DOHH2 (cell line): Measurements from ENCODE around the gene SPEM2.

Source experiments
- H3F3A ChIP-seq: fragments of 200-600 bp; sonication (generic), shearing (Covaris generic); 2 replicates; pipeline ENCODE4 v1.6.0; 2016; ENCODE audit warnings: antibody characterized with exemption, mild to moderate bottlenecking; ENCODE audit not compliant: control insufficient read depth, insufficient read depth
- H3K27ac ChIP-seq: fragments of 200-600 bp; sonication (generic); 2 replicates; pipeline ENCODE4 v1.5.1; 2014; ENCODE audit warnings: low read depth, mild to moderate bottlenecking, low read length, moderate library complexity
- H3K27me3 ChIP-seq: fragments of 200-600 bp; sonication (generic); 2 replicates; pipeline ENCODE4 v1.6.1; 2014; ENCODE audit warnings: mild to moderate bottlenecking, low read length, mixed read lengths; ENCODE audit not compliant: control insufficient read depth
- H3K36me3 ChIP-seq: fragments of 200-600 bp; sonication (generic); 2 replicates; pipeline ENCODE4 v1.6.1; 2014; ENCODE audit warnings: mild to moderate bottlenecking, low read length, moderate library complexity, mixed read lengths; ENCODE audit not compliant: control insufficient read depth
- H3K4me1 ChIP-seq: fragments of 200-600 bp; sonication (generic); 2 replicates; pipeline ENCODE4 v1.6.1; 2014; ENCODE audit warnings: mild to moderate bottlenecking, low read length, mixed read lengths; ENCODE audit not compliant: control insufficient read depth
- H3K4me2 ChIP-seq: fragments of 200-600 bp; sonication (generic); 2 replicates; pipeline ENCODE4 v1.6.0; 2014; ENCODE audit warnings: mild to moderate bottlenecking, low read length, moderate library complexity
- H3K4me3 ChIP-seq: fragments of 200-600 bp; sonication (generic); 2 replicates; pipeline ENCODE4 v1.5.1; 2014; ENCODE audit warnings: mild to moderate bottlenecking, low read length, mixed read lengths
- H3K79me2 ChIP-seq: fragments of 200-600 bp; sonication (generic); 2 replicates; pipeline ENCODE4 v1.6.1; 2014; ENCODE audit warnings: mild to moderate bottlenecking, low read length, mixed read lengths; ENCODE audit not compliant: control insufficient read depth
- H3K9me2 ChIP-seq: fragments of 200-600 bp; sonication (generic); replicated peaks from 2 replicates; pipeline ENCODE4 v1.6.1; 2014; ENCODE audit warnings: mild to moderate bottlenecking, low read length, mixed read lengths; ENCODE audit not compliant: control insufficient read depth
- H3K9me3 ChIP-seq: fragments of 200-600 bp; sonication (generic); 2 replicates; pipeline ENCODE4 v1.6.1; 2014; ENCODE audit warnings: antibody characterized with exemption, low read length, mixed read lengths; ENCODE audit not compliant: control insufficient read depth, insufficient read depth
- H4K20me1 ChIP-seq: fragments of 200-600 bp; sonication (generic); 2 replicates; pipeline ENCODE4 v1.6.0; 2014; ENCODE audit warnings: low read depth, mild to moderate bottlenecking, antibody characterized with exemption, low read length, moderate library complexity; ENCODE audit not compliant: control insufficient read depth, insufficient read depth
- CTCF ChIP-seq: fragments of 200-600 bp; sonication (generic); IDR thresholded peaks from one replicate; pipeline ENCODE4 v1.5.1; 2014; ENCODE audit warnings: antibody characterized with exemption, mild to moderate bottlenecking, low read depth, low read length; ENCODE audit not compliant: poor library complexity, severe bottlenecking
- EZH2phosphoT487 ChIP-seq: fragments of 200-600 bp; sonication (generic); IDR thresholded peaks from 2 replicates; pipeline ENCODE4 v1.6.1; 2017; ENCODE audit warnings: borderline replicate concordance, mild to moderate bottlenecking, antibody characterized with exemption, low read length, moderate library complexity, mixed read lengths

The SPEM2 gene

GRCh38 chr17:7428557-7428956 is 3.1 kb downstream of the SPEM2 start, which contains the start of gene SPEM3:
SPEM3 (plus strand) TSS chr17:7428857; CDS start chr17:7428903, 46 bp downstream.
- H3K9me2 ChIP-seq, result no peaks in the 10 kb centered on the region
- H4K20me1 ChIP-seq, result no peaks in the 10 kb centered on the region
- no peaks in the 10 kb centered on the region for H3F3A ChIP-seq
- H3K4me2 ChIP-seq, result no peak within 1 kb of the TSS
- H3K4me3 ChIP-seq, result no peak within 1 kb of the TSS
- H3K27me3 ChIP-seq, result no peaks in the 10 kb centered on the region
- H3K9me3 ChIP-seq, result no peaks in the 10 kb centered on the region
- no peaks in the 10 kb centered on the region for H3K79me2 ChIP-seq
- no peaks in the 10 kb centered on the region for H3K36me3 ChIP-seq
- no peak within 1 kb of the TSS for H3K27ac ChIP-seq
- TF ChIP-seq CTCF (no peak), EZH2phosphoT487 (no peak)
- no peaks in the 10 kb centered on the region for H3K4me1 ChIP-seq

GRCh38 chr17:7429722-7430121 is 4.3 kb downstream of the SPEM2 start:
- no peak overlapping the region for H3K4me3 ChIP-seq
- no peaks in the 10 kb centered on the region for H3K27me3 ChIP-seq
- H3K4me2 ChIP-seq, result no peak overlapping the region
- H3K4me1 ChIP-seq, result no peaks in the 10 kb centered on the region
- TF ChIP-seq EZH2phosphoT487 (no peak), CTCF (no peak)
- no peaks in the 10 kb centered on the region for H3K36me3 ChIP-seq
- H3F3A ChIP-seq, result no peaks in the 10 kb centered on the region
- no peaks in the 10 kb centered on the region for H3K79me2 ChIP-seq
- H3K9me3 ChIP-seq, result no peaks in the 10 kb centered on the region
- no peaks in the 10 kb centered on the region for H4K20me1 ChIP-seq
- no peak overlapping the region for H3K27ac ChIP-seq
- no peaks in the 10 kb centered on the region for H3K9me2 ChIP-seq

GRCh38 chr17:7431231-7431630 is 5.8 kb downstream of the SPEM2 start:
- Histone ChIP-seq H3K9me2 (no peaks in the 10 kb centered on the region), H3K9me3 (no peaks in the 10 kb centered on the region), H3K36me3 (no peaks in the 10 kb centered on the region), H3K4me3 (no peak overlapping the region), H3F3A (no peaks in the 10 kb centered on the region), H4K20me1 (no peaks in the 10 kb centered on the region), H3K79me2 (peaks cover 3% of the 10 kb centered on the region), H3K27me3 (no peaks in the 10 kb centered on the region), H3K27ac (no peak overlapping the region), H3K4me1 (peaks cover 5% of the 10 kb centered on the region), H3K4me2 (no peak overlapping the region)
- TF ChIP-seq EZH2phosphoT487, result no peak

- Histone ChIP-seq H3K4me1 (peaks cover 15% of the 10 kb centered on the region), H3K27ac (no peak overlapping the region), H3K36me3 (no peaks in the 10 kb centered on the region)
Measured at GRCh38 chr17:7432296-7432695, 6.9 kb downstream of the SPEM2 start.

More at GRCh38 chr17:7432296-7432695, 6.9 kb downstream of the SPEM2 start:
- Histone ChIP-seq H3K9me3 (no peaks in the 10 kb centered on the region), H3F3A (no peaks in the 10 kb centered on the region), H3K27me3 (no peaks in the 10 kb centered on the region), H3K4me2 (no peak overlapping the region), H3K4me3 (no peak overlapping the region), H4K20me1 (no peaks in the 10 kb centered on the region), H3K9me2 (no peaks in the 10 kb centered on the region), H3K79me2 (peaks cover 10% of the 10 kb centered on the region)
- no peak for TF ChIP-seq CTCF
- no peak for TF ChIP-seq EZH2phosphoT487
